ENCODE results near the gene ANKFN1. TPM values are rescaled to one million over a fixed set of nuclear protein-coding genes. Genes with fewer than 3 reads are reported as not detected.

The ANKFN1 gene
- total RNA-seq, 1 donor from 2014 or later = 0.21 TPM

DNA sequence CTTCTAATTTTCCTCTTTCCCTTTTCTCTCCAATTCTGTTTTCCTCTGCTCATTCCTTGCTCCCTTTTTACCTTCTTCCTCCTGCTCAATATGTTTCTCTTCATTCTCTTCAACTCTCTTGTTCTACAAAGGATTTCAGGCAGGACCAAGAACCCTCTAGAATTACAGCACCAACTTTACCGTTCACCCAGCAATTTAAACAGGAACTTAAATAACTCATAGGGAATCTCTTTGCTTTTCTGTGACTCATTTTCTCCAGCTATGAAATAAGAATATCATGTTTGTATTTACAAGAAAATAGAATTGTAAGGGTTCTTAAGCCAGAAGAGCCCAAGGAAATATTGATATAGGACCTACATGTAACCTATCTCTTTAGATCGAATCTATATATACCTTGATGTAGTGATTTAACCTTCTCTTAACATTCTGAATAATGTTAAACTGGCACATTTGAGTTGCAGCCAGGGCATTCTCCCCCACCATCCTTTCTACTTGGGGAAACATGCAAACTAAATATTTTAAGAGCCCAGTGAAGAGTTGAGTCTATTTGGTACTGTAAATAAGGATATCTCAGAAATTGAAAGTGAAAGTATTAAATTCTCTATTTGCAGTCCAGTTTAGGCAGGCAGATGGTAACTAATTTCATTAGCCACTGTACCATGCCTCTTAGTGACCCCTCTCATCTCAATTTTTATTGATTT lies 137.0 kb downstream of the ANKFN1 start:
- no peaks in the 10 kb centered on the region for H3K4me1 Mint-ChIP-seq
- TF ChIP-seq, protein P1, sequence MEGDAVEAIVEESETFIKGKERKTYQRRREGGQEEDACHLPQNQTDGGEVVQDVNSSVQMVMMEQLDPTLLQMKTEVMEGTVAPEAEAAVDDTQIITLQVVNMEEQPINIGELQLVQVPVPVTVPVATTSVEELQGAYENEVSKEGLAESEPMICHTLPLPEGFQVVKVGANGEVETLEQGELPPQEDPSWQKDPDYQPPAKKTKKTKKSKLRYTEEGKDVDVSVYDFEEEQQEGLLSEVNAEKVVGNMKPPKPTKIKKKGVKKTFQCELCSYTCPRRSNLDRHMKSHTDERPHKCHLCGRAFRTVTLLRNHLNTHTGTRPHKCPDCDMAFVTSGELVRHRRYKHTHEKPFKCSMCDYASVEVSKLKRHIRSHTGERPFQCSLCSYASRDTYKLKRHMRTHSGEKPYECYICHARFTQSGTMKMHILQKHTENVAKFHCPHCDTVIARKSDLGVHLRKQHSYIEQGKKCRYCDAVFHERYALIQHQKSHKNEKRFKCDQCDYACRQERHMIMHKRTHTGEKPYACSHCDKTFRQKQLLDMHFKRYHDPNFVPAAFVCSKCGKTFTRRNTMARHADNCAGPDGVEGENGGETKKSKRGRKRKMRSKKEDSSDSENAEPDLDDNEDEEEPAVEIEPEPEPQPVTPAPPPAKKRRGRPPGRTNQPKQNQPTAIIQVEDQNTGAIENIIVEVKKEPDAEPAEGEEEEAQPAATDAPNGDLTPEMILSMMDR (conservative IDR thresholded peaks at IDR 0.05) = no peak
- H3K9me3 Mint-ChIP-seq = no peaks in the 10 kb centered on the region
- no peak for DNase-seq (ENCODE audit: low read depth, low spot score)
- no peak overlapping the region for H3K27ac Mint-ChIP-seq (ENCODE audit: unreplicated experiment)
- H3K36me3 Mint-ChIP-seq (ENCODE audit: low read depth) = no peaks in the 10 kb centered on the region
- no peak overlapping the region for H3K4me3 Mint-ChIP-seq
- no peaks in the 10 kb centered on the region for H3K27me3 Mint-ChIP-seq (ENCODE audit: low read depth)

DNA sequence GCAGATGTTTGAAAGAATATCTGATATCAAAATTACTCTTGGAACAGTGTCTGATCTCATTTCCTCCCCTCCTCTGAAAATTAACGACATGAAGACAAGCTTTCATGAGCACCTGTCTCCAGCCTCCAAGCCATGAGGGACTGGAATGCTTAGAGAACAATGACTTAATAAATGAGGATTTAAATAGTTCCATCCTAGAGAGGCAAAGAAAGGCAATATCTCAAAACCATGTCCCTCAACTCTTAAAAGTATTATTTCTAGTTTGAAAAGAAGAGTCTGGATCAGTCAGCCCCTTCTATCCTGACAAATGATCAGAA lies 137.5 kb downstream of the ANKFN1 start:
- TF ChIP-seq, protein P1 (conservative IDR thresholded peaks at IDR 0.05) = no peak
- H3K9me3 Mint-ChIP-seq = no peaks in the 10 kb centered on the region

DNA sequence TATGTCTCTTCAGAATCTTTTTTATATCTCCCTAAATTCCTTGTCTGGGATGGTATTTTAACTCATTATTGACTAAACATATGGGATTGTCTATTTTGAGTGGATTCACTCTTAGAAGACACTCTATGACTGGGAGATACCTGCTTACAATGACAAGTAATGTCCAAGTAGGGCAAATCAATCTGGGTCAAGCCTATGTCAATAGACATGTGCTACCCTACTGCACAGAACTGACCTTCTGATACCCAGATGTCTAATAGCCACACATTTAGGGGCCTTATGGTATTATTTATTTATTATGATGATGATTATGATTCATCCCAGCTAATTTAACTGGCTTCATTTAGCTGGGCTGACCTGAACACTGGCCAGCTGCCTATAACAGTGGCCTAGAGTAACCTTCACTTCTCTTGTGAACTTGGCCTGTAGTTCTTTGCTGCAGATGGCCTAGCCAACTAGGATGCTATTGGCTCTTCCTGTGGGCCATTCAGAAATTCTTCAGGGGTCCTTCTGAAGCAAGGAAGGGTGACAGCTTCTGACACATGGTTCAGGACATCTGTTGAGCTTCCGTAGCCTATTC lies 138.0 kb downstream of the ANKFN1 start:
- H3K36me3 Mint-ChIP-seq (ENCODE audit: low read depth) = no peaks in the 10 kb centered on the region
- H3K9me3 Mint-ChIP-seq = no peaks in the 10 kb centered on the region
- H3K27me3 Mint-ChIP-seq (ENCODE audit: low read depth) = no peaks in the 10 kb centered on the region
- no peak overlapping the region for H3K4me3 Mint-ChIP-seq
- no peak for DNase-seq (ENCODE audit: low read depth, low spot score)
- H3K4me1 Mint-ChIP-seq = no peaks in the 10 kb centered on the region
- H3K27ac Mint-ChIP-seq (ENCODE audit: unreplicated experiment) = no peak overlapping the region
- TF ChIP-seq, protein P1 (conservative IDR thresholded peaks at IDR 0.05) = no peak

More for the DNA sequence above, 137.5 kb downstream of the ANKFN1 start:
- Mint-ChIP-seq H3K36me3 (ENCODE audit: low read depth) (no peaks in the 10 kb centered on the region), H3K27ac (ENCODE audit: unreplicated experiment) (no peak overlapping the region), H3K27me3 (ENCODE audit: low read depth) (no peaks in the 10 kb centered on the region), H3K4me1 (no peaks in the 10 kb centered on the region), H3K4me3 (no peak overlapping the region)
- DNase-seq (ENCODE audit: low read depth, low spot score) = no peak

DNA sequence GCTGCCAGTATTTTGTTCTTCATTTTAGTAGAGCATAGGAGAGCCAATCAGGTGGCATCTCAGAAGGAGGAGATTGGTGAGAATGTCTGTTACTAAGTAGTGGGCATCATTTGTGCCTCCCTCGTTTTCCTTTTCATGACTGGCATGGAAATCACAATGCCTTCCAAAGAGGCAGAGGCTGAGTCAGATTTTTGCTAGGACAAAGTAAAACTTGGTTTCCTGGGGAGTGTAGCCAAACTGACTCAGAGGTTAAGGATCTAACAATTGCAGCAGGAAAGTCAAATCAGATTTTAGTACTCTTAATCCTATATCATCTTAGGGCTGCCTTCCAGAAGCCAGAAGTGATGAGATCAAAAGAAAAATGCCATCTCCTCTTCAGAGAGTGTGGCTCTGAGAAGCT lies 138.7 kb downstream of the ANKFN1 start:
- H3K4me1 Mint-ChIP-seq = peaks cover 2% of the 10 kb centered on the region
- H3K27me3 Mint-ChIP-seq (ENCODE audit: low read depth) = no peaks in the 10 kb centered on the region
- no peak overlapping the region for H3K4me3 Mint-ChIP-seq
- TF ChIP-seq, protein P1 (conservative IDR thresholded peaks at IDR 0.05) = no peak
- H3K27ac Mint-ChIP-seq (ENCODE audit: unreplicated experiment) = no peak overlapping the region
- H3K36me3 Mint-ChIP-seq (ENCODE audit: low read depth) = no peaks in the 10 kb centered on the region
- no peaks in the 10 kb centered on the region for H3K9me3 Mint-ChIP-seq
- DNase-seq (ENCODE audit: low read depth, low spot score) = no peak

DNA sequence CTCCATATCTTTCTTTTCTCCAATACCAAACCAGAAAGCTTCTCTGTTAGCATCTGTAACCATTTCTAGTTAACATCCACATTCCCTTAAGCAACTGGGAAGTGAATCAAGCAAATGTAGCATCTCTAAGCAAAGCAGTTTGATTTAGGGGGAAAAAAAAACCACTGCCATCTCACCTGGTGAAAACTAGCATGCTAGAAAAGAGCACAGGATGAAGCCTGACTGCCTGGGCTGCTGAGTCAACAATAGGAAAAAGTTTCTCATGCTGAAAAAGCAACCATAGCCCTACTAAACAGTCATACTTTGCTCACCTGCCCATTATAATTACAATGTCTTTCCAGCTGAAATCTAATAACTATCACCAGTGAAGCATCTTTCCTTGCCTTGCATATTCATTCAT lies 139.3 kb downstream of the ANKFN1 start:
- Mint-ChIP-seq H3K4me3 (no peak overlapping the region), H3K4me1 (peaks cover 4% of the 10 kb centered on the region), H3K27me3 (ENCODE audit: low read depth) (no peaks in the 10 kb centered on the region), H3K27ac (ENCODE audit: unreplicated experiment) (no peak overlapping the region), H3K9me3 (no peaks in the 10 kb centered on the region), H3K36me3 (ENCODE audit: low read depth) (no peaks in the 10 kb centered on the region)
- TF ChIP-seq, protein P1 (conservative IDR thresholded peaks at IDR 0.05) = no peak
- no peak for DNase-seq (ENCODE audit: low read depth, low spot score)

Data from neural crest cell (in vitro differentiated cells).